GM04504 (cell line): ENCODE results near the gene RSPO1.
A peak's percentile ranks its signal among the peaks of the same experiment; 100 is the strongest.
"Not testable (repeated sequence)": the region's sequence is repeated elsewhere in the genome, so short reads cannot be mapped to it uniquely, and the experiment has no call there.

Experiments used
- DNase-seq: peaks from one replicate; pipeline ENCODE4 v3.0.0-alpha.2; 2012; ENCODE audit warnings: low read depth

RSPO1 gene

DNA sequence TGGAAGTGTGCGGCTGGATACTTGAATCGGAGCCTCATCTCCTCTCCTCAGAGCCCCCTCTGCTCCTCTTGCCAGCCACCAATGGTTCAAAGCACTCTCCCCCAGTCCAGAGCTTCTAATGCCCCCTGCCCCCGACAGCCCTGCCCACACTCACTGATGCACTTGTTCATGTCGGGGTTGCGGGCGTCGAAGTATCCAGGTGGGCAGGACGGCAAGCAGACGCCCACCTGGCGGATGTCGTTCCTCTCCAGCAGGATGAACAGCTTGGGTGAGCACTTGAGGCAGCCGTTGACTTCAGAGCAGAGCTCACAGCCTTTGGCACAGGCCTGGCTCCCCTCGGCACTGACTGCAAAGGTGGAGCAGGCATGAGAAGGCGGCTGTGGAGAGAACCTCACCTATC lies 18.4 kb downstream of the RSPO1 start:
- no peak for DNase-seq

DNA sequence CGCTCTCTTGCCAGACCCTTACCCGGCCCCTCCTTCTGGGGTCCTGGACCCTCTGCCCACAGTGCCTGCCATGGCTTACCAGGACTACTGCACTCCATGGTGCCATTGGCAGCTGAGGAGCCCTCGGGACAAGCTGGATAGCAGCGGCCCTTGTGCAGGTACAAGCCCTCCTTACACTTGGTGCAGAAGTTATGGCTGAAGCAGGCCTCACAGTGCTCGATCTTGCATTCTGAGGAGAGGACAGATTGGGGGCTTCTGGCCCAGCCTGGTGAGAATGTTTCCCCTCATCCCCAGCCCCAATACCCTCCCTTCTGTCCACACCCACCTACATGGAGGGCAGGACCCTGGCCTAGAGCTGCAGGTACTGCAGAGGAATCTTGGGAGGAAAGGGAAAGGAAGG lies 20.6 kb downstream of the RSPO1 start:
- DNase-seq, result no peak

DNA sequence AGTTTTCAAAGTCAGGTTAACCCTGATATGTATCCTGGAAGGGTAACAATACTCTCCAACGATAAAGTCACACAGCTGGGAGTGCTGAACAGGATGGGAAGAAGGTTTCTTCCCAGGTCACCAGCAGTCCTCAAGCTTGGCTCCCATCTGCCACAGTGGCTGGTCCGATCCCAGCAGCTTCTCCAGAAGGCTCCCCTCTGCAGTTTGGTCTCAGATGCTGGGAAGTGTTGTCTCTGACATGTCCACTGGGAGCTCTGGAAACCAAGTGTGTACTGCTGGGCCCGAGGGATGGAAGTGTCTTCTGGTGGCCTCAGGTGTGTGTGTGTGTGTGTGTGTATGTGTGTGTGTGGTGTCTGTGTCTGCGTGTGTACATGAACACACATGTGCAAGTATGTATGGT lies 22.5 kb downstream of the RSPO1 start:
- no peak for DNase-seq

DNA sequence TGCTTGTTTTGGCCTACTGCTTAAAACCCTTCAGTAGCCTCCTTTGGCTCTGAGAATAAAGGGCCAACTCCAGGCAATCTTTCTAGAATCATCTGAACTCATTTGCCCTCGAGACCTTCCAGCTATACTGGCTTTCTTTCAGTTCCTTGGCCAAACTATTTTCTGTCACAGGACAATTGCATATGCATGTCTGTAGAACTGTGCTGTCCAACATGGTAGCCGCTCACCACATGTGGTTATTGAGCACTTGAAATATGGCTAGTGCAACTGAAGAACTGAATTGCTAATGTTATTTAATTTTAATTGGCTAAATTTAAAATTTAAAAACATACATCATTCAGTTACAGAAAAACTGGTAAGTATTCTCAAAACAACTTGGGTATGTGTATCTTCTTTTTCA lies 24.7 kb downstream of the RSPO1 start:
- DNase-seq, result no peak

DNA sequence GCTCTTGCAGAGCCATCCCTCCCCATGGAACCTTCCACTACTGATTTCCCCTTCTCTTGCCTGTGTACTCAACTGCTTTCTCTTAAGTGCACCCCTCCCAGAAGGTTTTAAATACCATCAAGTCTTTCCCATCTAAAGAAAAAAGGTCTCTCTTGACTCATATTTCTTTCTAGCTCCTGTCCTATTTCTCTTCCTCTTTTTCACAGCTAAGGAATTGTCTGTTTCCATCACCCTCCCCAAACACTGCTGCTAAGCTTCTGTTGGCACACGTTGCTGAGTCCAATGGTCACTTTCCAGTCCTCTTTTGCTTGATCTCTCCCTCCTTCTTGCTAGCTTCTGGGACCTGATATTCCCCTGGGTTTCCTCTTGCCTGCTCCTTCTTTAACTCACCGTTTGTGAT lies 25.7 kb downstream of the RSPO1 start:
- no peak for DNase-seq

DNA sequence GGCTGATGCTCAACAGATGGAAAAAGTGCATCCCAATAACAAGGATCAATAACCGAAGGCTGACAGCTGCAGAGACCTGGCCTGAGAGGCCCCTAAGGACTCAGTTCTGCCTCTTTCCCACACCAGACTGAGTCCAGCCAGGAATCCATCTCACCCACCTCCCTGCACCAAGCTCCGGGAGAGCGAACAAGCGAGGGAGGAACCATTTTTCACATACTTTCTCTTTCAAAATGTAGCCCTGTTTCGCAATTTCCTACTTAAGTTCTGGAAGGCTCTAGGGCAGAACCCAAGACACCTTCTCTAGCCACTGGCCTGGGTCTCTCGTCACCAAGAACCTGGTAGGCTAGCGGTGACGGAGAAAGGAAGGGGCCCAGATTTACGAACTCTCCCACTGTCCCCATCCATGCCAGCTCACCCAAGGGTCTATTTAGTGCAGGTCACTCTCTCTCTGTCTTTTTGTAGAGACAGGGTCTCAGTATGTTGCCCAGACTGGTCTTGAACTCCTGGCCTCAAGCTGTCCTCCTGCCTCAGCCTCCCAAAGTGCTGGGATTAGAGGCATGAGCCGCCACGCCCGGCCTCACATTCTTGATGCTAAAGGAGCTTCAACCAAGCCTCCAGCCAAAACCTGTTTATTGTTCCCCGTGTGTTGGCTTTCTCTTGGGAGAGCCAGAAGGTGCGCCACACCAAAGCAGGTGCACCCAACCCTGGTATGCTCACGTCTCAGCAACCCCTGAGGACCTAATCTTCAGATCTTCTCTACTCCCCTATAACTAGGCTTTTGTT lies 28.0 kb downstream of the RSPO1 start:
- DNase-seq, result no peak

DNA sequence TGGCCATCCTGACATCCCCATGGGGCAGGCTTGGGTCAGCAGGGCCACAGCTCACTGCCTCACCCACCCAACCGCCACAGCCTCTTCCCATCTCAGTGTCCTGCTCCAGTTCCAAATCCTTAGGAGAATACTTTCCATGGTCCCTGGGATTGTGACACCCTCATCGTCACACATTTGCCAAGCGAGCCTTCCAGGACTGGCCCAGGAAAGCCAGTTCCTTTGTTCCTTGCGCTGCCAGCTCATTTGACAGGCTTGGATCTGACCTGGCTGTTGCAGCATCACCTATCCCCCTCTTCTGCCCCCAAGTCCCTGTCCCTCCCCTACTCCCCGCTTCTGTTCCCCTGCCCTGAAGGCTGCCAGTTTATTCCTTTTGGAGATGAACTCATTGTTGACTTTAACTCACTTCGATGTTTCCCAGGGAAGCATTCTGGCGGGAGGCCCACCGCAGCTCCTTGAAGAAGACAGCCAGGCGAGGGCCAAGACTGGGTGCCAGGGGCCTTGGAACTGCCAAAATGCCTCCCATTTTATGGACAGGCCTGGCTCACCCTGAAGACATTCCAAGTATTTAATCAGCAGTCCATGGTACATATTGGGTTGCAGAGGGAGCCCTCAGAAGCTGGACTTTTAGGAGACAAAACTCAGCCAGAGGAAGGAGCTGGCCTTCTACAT lies 28.8 kb downstream of the RSPO1 start:
- DNase-seq, result peak; percentile 36

DNA sequence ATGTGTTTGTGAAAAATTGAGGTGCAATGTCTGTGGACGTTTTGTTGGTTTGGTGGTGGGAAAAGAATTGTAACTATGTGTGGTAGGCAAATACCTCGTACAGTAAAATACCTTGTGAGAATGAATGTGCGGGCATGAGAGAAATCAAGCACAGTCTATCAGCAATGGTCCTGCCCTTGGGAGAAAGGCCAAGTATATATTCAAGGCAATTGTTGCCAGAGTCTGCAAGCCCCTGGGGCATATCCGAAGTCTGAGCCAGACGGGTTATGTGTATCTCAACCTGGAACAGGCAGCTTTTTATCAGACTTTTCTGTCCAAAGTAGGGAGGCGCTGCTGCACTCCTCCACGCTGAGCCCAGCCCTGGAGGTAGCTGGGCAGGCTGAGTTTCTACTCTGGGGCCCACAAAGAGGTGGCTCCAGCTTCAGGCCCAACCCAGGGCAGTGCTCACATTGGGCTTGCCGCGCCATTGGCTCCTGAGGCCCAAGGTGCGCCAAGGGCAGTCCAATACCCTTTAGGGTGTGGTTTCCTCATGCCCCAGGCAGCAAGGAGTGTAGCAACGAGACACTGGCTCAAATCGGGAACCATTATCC lies 29.5 kb downstream of the RSPO1 start:
- DNase-seq, result no peak

DNA sequence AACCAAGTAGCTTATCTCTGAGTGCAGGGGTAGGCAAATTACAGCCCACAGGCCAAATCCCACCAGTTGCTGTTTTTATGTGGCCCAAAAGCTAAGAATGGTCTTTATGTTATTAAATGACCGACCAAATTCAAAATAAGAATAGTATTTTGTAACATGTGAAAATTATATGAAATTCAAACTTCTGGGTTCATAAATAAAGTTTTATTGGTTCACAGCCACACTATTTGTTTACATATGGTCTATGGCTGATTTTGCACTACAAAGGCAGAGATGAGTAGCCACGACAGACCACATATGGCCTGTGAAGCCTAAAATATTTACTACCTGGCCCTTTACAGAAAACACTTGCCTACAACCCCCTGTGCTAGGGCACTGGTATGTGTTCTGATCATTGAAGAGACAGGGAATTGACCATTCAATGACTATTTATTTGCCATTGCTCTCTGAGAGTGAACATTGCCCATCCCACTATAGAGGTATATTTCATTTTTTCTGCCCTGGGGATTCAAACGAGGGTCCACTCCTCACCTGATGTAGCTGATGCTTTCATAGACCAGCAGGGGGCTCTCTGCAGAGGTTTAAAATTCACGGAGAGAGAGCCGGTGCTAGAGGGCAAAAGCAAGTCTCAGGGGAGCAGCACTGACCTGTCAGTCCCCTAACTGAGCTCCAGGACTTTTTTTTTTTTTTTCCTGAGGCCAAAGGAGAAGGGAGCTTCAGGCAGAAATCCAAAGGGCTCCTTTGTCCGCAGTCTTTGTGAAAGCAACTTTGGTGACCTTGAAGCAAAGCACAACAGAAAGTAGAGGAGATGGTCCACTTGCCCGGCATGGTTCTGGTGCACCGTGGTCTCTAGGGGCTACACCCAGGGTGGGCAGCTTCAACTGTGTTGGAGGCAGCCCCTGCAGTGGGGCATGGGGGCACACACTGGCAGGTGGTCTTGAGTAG lies 31.7 kb downstream of the RSPO1 start:
- DNase-seq, result no peak

DNA sequence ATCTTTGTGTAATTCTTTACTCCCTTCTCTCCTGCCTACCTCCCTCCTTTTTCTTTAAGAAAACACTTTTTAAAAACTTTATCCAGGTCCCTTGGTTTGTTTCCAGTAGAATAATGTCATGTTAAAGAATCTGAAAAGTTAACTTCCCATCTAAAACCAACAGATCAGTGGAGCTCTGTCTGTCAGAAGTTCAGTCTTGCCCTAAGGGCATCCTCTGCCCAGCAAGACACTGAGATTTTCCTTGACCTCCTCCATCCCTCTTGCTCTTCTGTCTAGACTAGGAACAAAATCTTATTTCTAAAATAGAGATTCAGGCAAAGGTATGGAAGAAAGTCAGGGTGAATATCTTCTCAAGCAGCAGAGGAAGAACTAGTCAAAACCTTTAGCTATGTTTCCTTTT lies 33.3 kb downstream of the RSPO1 start:
- no peak for DNase-seq

DNA sequence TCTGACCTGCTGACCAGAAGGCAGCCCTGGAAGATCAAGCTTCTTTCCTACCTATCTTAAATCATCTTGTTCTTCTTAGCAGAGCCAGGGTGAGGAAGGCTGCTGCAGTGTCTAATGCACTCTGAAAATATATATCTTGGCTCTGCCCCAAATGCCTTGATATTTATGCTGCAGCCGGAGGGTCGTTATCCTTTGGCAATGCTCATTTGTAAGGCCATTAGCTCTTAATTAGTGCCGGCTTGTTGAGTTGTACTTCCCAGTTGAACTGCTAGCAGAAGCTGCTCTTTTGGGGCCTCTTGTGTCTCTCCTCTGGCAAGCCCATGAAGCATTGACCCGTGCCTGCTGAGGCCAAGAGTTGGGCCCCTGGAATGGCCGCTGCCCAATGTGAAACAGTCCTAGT lies 34.8 kb downstream of the RSPO1 start:
- no peak for DNase-seq

DNA sequence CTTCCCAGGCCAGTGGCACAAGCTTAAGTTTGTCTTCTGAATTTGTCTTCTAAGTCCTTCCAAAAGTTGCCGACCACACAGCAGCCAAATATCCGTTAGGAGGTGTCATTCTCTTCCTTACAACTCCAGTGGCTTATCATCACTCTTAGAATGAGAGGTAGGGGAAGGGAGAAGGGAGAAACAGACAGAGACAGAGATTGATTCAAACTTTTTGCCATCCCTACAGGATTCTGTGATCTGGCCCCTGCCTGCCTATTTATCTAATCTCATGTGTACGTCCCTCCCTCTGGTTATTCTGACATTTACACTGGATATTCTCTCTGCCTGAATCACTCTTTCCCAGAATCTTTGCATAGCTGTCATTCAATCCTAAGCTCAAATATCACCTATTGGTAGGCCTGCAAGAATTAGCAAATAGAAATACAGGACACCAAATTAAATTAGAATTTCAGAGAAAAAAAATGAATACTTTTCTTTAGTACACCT lies 38.5 kb downstream of the RSPO1 start:
- no peak for DNase-seq

DNA sequence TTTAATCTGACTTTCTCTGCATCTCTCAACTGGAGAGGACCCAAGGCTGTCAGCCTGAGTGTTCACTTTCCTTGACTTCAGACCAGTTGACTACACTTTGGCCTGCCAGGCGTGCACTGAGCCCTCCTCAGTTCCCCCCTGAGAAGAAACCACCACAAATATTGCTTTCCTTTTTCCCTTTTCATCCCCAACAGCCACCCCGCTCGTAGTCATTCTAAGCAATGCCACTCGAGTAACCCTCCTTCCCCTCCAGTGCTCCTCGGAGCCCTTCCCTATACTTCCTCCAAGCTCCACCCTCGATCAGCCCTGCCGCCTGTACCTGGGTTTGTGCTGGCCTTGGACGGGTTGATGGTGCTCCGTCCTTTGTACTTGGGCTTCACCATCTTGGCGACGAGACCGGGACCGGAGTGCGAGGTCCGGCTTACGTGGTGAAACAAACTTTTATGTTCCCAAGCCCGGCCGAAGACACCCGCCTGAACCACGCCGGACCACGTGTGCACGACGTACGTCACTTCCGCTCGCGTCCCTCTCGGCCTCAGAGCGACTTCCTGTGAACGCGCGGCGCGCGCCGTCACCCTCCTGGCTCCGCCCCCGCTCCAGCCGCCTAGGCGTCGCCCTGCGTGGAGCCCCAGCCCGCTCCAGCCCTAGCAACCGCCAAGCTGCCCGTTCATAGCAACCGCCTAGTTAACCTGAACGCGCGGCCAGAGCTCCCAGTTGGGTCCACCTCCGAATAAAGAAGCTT lies 39.1 kb downstream of the RSPO1 start, which contains the start of gene GNL2:
TSS of gene GNL2 (minus strand) at position 498 of the 742 bp plus-strand sequence. CDS start at position 383, 115 bp downstream.
- peak; percentile 90 for DNase-seq

DNA sequence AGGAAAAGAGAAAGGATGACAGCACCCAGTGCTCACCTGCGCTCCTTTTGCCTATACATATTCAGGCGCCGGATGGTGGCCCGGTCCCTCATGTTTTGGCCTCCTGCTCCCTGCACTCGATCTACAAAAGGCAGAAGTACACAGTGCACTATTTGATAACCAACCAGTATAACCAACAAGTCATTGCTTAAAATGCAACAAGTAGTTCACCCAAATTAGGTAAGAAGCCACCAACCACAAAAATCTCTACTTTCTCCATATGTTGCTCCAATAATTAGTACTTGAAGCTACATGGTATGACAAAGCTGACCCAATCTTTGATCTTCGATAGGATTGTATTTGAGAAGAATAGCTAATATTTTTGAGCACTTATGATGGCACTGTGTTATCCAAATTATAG lies 41.0 kb downstream of the RSPO1 start:
- DNase-seq, result no peak

DNA sequence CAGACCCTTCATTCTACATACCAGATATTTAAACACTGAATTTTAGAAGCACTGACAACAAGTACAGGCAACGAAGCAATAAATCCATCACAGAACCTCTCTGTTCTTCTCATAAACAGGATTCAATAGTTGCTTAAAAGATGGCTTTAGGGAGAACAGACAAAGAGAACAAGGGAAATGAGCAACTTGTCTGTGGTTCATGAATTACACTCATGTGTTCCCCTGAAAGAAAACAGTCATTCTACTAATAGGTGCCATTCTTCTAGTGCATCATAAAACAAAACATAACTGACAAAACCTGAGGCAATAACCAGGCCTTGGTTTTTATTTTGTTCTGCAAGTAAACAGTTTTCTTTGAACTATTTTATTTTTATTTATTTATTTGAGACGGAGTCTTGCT lies 45.8 kb downstream of the RSPO1 start:
- DNase-seq, result no peak

DNA sequence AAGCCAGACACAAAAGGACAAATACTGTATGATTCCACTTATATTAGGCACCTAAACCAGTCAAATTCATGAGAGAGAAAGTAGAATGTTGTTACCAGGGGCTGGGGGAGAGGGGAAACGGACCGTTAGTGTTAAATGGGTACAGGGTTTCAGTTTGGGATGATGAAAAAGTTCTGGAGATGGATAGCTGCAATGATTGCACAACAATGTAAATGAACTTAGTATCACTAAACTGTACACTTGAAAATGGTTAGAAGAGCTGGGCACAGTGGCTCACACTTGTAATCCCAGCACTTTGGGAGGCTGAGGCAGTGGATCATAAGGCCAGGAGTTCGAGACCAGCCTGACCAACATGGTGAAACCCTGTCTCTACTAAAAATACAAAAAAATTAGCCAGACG lies 50.1 kb downstream of the RSPO1 start:
- not testable (repeated sequence) for DNase-seq

DNA sequence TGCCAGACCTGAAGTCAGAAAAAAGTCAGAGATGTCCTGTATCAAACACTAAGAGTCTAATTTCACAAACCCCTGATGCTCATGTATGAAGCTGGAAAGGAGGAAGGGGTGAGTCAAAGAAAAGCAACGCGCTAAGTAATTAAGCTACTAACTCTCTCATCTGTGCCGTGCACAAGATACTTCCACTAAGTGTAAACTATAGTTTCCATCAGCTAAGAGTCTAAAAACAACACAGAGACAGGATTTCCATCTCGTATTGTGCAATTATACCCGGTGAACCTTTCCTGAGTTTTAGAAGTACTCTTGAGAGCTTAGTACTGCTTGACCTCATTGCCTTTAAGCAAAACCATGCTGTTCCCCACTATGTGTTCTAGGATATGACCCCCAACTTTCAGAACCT lies 59.0 kb downstream of the RSPO1 start:
- no peak for DNase-seq

DNA sequence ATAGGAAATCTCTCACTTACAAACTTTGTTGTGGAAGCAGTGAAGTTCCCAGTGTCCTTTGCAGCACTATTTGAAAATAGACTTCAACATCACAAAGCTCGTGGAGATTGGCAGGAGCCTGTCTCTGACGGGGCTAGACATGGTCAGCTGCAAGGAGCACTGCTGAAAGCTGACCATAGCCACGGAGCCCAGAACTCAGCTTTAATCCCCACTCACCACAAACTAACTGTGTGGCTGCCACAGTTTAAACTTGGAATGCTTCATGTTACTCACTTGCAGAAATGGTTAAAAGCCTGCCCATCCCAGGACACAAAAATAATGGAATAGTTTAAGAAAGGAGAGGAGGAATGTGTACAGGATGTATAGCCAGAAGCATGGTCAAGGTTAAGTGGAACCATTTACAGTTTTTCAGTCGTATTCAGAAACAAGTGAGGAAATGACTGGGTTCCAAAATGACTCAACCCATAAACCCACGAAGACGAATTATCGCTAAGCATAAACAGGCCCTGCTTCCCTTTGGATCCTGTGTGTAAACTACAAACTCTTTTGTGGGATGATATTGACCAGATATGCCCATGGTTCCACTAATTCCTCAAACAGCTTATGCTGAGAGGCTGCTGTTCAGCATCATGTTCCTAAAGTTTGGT lies 59.7 kb downstream of the RSPO1 start:
- DNase-seq, result peak; percentile 77

DNA sequence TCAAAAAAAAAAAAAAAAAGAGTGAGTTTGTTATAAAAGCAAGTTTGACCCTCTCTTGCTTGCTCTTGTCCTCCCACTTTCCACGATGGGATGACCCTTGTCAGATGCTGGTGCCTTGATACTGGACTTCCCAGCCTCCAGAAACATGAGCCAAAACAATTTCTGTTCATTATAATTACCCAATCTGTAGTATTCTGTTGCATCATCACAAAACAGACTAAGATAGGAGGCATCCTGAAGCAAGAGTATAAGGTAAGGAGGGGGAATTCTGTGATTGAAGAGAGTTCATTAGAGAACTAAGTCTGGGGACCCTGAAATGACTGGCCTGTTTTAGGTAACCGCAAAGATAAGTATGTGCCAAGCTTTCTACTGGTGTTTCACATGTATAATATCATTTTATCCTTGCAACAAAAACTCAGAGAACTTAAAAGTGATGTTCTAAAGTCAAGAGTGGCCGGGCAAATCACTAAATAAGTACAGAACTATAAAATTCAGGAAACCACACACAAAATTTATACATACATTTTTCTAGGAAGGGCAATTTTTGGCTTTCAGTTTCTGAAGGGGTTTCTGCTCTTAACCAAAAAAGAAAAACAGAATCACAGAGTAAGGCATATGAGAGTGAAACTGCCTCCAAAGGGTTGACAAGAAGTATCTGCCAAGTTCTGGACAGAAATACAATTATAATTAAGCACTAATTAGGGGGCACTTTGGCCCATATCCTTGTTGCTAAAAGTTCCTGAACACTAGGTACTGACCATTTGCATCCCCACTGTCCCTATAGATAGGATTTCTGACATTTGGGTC lies 64.0 kb downstream of the RSPO1 start:
- no peak for DNase-seq

DNA sequence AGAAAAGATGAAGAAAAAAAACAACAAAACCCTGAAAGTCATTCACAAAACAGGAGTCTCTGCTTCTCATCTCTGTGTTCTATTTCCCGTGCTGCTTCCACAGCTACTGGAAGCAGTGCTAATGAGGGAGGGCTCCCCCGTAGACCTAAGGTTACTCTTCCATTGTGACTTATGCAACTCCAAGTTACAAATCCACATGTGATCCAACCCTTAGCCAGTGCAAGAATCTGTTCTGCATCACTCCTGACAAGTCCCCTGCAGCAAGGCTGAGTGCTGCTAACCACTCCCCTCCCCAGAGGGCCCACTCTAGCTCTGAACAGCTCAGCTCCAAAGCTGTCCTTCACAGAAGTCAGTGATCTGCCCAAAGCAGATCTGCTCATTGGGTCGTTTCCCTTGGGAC lies 67.7 kb downstream of the RSPO1 start:
- no peak for DNase-seq
